Brain pericyte (primary cell): ENCODE measurements around the gene PHKG2.

Experiments
- DNase-seq: peaks from one replicate; pipeline ENCODE4 v3.0.0-alpha.2; 2012; ENCODE audit warnings: low read depth, low spot score

PHKG2 gene

GRCh38 chr16:30728899-30729672, 19.1 kb upstream of the PHKG2 start:
- no peak for DNase-seq

GRCh38 chr16:30731411-30731810, 16.8 kb upstream of the PHKG2 start:
- DNase-seq: no peak

DNA sequence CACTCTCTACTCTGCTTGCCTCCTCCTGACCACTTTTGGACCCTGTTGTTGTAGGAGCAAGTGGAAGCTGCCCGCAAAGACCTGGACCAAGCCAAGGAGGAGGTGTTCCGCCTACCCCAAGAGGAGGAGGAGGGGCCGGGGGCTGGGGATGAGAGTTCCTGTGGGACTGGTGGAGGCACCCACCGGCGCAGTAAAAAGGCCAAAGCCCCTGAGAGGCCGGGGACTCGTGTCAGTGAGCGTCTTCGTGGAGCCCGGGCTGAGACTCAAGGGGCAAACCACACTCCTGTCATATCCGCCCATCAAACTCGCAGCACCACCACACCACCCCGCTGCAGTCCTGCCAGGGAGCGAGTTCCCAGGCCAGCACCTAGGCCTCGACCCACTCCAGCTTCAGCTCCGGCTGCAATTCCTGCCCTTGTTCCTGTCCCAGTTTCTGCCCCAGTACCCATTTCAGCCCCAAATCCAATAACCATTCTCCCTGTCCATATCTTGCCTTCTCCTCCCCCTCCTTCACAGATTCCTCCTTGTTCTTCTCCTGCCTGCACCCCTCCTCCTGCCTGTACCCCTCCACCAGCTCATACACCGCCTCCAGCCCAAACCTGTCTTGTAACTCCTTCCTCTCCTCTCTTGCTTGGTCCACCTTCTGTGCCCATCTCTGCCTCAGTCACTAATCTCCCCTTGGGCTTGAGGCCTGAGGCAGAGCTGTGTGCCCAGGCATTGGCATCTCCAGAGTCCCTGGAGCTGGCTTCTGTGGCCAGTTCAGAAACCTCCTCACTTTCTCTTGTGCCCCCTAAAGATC, 11.0 kb upstream of the PHKG2 start:
- DNase-seq: no peak

- no peak for DNase-seq
Observed at GRCh38 chr16:30737794-30738648, 10.2 kb upstream of the PHKG2 start.

- DNase-seq: no peak
Observed at GRCh38 chr16:30738984-30739951, 9.0 kb upstream of the PHKG2 start.

DNA sequence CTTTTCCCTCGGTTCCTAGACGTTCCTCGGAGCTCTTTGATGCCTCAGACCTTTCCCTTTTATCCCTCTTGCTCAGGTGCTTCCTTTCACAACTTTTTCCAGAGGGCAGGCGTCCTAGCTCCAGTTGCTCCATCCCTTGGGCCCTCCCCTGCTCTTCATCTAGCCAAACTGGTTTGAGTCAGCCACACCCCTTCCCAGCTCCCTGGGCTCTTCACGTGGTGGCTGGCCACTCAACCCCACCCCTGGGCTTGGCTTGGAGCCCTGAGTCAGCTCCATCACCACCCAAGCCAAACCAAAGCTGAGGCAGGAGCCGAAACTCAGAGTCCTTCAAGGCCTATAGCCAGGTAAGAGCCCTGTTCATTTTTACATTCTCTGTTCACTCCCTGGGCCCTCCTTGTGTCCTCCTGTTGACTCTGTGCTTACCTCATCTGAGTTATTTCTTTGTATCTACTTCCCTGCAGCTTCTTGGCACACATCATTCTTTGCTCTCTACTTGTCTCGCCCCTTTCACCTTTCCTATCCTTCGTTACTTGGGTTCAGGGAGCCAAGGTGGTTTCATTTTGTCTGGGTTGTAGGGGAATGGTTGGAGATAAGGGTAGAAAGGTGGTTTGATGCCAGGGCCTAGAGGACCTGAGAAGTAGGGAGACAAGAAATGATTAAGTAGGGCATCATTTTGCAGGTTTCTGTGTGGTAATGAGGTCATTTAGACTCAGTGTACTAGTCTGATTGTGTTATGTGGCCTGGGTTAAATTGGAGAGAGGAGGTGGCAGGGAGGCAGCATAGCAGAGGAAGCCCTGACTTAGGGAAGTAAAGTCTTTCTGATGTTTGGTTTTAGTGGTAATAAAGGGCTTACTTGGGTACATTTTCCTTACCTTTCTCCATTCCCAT, 7.6 kb upstream of the PHKG2 start:
- no peak for DNase-seq

DNA sequence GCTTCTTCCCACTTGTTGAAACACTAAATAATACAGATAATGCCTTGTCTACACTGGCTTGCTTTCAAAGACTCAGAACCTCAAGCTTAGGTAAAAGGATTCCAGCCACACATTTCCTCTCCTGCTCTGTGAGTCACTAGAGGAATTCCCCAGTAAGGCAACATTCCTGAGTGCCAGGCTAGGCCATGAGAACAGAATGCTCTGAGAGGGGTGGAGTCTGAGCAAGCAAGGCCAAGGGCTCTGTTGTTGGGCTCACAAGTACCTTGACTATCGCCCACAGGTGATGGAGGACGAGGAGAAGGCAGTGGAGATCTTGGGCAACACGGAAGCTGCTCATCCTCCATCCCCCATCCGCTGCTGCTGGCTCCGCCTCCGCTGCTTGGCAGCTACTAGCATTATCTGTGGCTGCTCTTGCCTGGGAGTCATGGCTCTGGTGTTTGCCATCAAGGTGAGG, 6.7 kb upstream of the PHKG2 start:
- no peak for DNase-seq

DNA sequence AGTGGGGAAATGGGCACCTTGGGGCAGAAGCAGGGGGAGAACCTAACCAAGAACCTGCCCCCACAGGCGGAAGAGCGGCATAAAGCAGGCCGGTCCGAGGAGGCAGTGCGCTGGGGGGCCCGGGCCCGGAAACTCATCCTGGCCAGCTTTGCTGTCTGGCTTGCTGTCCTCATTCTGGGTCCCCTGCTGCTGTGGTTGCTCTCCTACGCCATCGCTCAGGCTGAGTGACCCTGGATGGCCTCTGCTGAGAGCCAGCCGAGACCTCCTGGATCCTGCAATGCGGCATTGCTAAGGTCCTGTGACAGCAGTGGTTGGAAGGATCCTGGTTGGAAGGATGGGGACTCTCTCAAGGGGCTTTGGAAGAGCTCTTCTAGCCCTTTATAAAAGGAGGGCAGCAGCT, 4.5 kb upstream of the PHKG2 start:
- no peak for DNase-seq

DNA sequence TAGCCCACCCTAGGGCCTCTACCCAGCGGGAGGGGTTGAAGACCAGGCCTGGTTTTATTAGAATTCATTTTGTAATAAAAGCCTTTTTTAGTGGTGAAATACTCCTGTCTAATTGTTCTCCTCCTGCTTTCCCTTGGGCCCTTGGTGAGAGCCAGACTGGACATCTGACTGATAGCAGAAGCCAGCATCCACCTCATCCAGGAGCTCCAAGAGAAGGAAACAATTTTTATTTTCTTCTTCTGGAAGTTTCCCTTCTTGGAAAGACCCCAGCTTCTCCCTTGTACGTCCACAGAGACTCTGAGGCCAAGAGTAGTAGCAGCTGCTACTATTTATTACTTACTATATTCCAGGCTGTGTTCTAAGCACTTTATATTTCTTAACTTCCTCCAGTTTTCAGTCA, 4.0 kb upstream of the PHKG2 start:
- DNase-seq: no peak

GRCh38 chr16:30745082-30745481, 3.1 kb upstream of the PHKG2 start:
- no peak for DNase-seq

GRCh38 chr16:30746638-30747175, 1.5 kb upstream of the PHKG2 start:
- DNase-seq: no peak

- no peak for DNase-seq
Observed at GRCh38 chr16:30747331-30747730, 894 bp upstream of the PHKG2 start.

DNA sequence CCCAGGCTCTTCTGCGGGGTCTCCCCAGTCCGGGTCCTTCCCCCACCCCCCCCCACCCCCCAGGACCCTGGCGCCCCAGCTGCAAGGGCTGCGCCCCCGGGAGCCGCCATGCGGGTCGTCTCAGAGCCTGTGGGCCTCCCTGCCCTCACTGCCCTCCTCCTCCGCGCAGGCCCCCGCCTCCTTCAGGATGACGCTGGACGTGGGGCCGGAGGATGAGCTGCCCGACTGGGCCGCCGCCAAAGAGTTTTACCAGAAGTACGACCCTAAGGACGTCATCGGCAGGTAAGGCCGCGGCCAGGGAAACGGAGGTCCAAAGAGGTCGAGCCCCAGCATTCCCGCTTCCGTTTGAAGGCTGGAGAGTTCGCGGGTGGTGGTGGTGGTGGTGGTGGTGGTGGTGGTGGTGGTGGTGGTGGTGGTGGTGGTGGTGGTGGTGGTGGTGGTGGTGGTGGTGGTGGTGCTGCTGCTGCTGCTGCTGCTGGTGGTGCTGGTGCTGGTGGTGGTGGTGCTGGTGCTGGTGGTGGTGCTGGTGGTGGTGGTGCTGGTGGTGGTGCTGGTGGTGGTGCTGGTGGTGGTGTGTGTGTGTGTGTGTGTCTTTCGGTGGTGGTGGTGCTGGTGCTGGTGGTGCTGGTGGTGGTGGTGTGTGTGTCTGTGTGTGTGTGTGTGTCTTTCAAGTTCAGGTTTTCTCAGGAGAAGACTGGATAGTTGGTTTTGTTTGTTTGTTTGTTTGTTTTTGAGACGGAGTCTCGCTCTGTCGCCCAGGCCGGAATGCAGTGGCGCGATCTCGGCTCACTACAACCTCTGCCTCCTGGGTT, 615 bp downstream of the PHKG2 start:
- no peak for DNase-seq

DNA sequence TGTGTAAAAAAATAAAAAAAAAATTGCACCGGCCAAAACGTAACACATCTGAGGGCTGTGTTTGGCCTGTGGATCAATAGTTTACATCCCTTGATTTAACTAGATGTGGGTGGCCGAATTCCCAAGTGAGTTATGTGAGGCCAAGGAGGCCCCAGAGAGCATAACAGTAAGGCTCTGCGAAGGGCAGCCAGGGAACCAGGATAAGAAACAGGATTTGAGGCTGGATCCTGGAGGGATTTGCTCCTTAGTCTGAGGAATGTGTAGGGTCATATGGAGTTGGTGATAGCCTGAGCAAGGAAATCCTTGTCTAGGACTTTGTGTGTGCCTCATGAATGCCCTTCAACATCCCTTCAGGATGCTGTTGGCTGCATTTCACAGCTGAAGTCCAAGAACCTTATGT, 2.0 kb downstream of the PHKG2 start:
- no peak for DNase-seq

GRCh38 chr16:30750876-30751465, 2.7 kb downstream of the PHKG2 start:
- no peak for DNase-seq

DNA sequence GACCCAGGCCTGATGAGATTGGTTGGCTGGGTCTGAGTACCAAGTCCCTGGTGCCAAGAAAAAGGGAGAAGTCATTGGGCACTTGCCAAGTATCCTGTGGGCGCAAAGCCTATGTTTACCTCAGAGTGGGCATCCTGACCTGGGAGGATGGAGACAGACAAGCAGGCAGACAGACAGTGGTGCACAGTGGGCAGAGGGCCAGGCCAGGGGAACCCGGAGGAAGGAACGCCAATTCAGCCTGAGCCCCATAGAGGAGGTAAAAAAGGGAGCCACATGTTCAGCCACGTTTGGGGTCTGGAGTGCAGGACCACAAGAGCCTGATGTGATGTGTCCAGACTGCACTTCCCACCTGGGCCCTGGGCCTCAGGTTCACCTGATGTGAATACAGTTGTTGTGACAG, 5.4 kb downstream of the PHKG2 start:
- DNase-seq: no peak

DNA sequence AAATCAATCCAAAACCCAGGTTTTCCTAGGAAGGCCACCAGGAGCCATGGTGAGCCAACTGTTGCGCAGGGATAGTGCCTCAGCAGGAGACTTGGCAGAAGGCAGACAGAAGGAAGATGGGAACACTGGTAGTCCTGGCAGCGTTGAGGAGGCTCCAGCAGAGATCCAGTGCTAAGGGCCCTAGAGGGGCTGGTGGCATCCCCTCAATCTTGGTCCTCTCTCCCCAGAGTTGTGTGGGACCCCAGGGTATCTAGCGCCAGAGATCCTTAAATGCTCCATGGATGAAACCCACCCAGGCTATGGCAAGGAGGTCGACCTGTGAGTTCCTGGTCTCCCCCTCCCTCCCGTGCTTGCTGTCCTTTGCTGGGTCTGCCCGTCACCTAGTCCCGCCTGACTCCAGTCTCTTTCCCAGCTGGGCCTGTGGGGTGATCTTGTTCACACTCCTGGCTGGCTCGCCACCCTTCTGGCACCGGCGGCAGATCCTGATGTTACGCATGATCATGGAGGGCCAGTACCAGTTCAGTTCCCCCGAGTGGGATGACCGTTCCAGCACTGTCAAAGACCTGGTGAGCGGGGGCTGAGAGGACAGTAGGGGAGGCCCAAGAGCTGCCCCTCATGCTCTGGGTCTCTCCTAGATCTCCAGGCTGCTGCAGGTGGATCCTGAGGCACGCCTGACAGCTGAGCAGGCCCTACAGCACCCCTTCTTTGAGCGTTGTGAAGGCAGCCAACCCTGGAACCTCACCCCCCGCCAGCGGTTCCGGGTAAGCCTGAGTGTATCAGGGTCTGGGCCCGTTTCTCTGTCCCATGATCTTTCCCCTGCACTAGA, 7.9 kb downstream of the PHKG2 start:
- DNase-seq: no peak

GRCh38 chr16:30756781-30757100, 8.5 kb downstream of the PHKG2 start:
- no peak for DNase-seq
